UCSD-AML1 (cell line): ENCODE results near the gene ERBIN.
"Not testable (repeated sequence)": the region's sequence is repeated elsewhere in the genome, so short reads cannot be mapped to it uniquely, and the experiment has no call there.

Experiments
- DNase-seq: peaks from one replicate; lab custom pipeline; 2025; ENCODE audit not compliant: unreplicated experiment; lab: John Stamatoyannopoulos, UW

Gene ERBIN

DNA sequence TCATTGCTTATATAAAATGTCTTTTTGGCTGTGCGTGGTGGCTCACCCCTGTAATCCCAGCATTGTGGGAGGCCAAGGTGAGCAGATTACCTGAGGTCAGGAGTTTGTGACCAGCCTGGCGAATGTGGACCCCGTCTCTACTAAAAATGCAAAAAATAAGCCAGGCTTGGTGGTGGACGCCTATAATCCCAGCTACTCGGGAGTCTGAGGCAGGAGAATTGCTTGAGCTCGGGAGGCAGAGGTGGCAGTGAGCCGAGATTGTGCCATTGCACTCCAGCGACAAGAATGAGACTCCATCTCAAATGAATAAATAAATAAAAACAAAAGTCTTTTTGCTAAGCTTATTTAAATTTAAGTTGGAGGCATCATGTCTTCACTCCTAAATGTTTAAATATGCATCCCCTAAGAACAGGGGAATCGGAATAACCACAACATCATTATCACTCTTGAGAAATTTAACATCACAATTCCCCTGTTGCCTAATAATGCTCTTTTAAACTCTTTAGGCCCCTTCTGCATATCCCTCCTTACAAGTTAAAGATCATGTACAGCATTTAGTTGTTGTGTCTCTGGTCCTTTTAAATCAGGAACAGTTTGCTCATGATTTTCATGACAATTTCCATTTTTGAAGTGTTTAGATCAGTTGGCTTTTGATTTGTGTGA, 72.8 kb downstream of the ERBIN start:
- DNase-seq, result no peak

DNA sequence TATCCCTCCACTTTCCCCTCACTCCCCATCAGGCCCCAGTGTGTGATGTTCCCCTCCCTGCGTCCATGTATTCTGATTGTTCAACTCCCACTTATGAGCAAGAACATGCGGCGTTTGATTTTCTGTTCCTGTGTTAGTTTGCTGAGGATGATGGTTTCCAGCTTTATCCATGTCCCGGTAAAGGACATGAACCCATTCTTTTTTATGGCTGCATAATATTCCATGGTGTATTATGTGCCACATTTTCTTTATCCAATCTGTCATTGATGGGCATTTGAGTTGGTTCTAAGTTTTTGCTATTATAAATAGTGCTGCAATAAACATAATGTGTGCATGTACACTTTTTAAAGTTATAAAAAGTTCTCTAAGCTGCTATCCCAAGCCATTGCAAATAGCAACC, 75.6 kb downstream of the ERBIN start:
- no peak for DNase-seq

DNA sequence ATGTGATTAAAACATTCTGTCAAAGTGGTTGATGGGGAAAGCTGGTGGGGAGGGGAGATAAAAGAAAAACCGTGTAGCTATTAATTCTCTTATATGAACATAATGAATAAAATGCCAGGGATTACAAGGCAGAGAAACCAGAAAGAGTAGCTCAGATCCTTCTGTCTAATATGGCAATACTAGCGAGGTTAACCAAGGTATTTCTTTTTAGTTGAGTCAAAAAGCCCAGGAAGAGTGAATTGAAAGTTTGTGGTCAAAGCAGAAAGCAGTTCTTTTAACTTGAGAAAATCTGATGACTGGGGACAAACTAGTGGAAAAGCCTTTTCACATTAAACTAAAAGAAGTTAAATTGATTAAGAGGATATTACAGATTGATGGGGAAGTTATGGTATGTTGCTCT, 76.0 kb downstream of the ERBIN start:
- DNase-seq, result no peak

DNA sequence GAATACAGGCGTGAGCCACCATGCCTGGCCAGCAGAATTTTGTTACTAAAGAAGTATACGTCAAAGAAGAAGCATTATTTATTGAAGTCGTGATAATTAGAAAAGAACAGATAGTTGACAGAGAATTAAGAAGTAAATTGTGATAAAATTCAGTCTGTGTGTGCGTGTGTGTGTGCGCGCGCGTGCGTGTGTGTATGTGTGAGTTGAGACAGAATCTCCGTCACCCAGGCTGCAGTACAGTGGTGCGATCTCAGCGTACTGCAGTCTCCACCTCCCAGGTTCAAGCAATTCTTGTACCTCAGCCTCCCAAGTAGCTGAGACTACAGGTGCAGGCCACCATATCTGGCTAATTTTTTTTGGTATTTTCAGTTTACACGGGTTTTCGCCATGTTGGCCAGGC, 77.8 kb downstream of the ERBIN start:
- no peak for DNase-seq

DNA sequence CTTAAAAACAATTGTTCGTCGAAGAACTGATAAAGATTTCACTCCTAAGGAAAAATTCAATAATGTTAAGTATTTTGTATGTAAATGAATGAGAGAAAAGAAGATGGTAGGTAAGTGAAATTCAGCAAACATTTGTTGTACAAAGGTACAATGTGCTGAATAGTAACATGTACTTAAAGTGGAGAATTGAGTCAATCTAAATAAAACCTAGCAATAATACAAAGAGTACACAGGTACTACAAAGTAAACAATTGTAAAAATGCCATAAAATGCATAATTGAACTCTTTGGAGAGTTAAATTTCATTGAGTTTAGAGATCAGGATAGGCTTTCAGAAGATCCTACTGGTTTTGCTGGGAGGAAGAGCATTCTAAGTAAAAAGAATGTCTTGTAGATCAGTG, 82.9 kb downstream of the ERBIN start:
- no peak for DNase-seq

DNA sequence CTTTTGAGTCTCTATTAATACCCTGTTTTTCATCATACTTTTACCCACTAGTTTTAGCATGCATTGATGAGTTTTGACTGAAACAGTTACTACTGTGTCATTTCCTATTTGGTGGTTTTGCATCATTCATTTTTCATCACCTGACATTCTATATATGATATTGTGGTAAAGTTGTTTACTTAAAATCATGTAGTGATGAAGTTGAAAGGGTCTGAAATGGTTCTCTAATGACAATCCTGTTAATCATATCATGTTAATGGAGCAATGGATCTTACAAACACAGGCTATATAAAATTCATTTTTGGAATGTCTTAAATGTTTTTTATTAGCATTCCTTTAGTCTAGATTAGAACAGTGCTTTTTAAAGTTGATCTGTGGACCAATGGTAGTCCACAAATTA, 84.1 kb downstream of the ERBIN start:
- DNase-seq, result no peak

DNA sequence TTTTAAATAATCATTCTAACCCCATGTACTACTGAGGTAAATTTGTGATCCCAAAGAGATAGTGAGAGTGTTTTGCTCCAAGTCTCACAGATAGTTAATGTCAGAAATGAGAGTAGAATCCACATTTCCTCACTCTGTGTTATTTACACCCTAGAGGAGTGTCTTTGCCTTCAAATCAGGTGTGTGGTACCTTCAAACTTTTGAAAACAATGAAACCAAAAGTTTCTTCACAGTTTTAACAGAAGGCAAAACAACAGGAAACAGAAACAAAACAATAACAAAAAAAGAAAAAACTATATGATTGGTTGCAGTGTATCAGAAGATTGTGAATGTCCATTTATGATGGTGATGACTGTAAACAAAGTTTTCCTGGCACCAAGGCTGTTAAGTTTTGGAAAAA, 85.9 kb downstream of the ERBIN start:
- DNase-seq, result no peak

DNA sequence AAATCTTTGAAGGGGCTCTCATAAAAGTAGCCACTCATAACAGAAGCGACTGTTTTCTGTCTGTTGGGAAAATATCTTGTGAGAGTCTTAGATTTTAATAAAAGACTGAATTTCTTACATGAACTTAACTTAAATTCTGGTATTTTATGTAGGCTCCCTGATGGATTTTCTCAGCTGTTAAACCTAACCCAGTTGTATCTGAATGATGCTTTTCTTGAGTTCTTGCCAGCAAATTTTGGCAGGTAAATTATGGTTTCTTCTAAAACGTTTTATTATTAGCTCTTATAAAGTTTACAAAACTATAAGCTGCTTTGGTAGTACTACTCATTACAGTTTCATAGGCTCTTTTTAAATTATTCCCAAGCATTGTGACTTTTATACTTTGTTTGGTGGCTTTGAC, 87.0 kb downstream of the ERBIN start:
- DNase-seq, result no peak

DNA sequence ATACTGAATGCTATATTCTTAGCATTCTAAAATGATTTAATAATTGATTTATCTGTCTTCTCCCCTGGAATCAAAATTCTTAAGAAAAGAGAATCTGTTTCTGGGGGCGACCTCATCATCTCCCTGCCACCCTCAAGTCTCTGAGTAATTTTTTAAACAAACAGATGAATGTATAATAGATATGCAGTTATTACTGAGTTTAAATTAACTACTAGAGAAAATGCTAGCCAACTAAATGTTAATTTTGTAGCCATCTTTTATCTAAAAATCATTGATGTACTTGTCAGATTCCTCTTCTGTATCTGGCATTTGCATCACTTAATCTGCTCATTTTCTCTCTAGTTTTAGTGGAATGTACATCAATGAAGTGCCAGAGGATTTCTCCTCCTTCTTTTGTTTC, 87.5 kb downstream of the ERBIN start:
- no peak for DNase-seq

DNA sequence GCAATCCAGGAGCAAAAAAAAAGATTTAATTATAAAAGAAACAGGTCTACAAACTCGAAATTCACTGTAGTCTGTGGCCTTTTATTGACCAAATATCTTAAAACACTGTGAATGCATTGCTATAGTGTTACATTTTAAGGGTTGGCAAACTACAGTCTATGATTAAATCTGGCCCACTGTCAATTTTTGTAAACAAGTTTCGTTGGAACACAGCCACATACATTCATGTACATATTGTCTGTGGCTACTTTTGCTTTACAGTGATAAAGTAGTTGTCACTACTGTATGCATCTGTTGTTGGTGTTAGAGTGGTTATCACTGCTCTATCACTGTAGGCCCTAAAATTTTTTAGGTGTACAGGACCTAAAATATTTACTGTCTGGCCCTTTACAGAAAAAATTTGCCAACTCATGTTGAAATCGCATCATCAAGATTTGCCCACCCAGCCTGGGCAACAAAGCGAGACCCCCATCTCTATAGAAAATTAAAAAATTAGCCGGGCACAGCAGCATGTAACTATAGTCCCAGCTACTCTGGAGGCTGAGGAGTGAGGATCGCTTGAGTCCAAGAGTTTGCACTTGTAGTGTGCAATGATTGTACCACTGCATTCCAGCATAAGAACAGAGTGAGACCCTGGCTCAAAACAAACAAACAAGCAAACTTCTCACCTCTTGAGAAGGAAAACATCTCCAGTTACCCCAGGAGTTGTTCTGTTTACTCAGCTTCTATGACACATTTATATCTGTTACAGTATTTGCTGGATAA, 89.0 kb downstream of the ERBIN start:
- no peak for DNase-seq

DNA sequence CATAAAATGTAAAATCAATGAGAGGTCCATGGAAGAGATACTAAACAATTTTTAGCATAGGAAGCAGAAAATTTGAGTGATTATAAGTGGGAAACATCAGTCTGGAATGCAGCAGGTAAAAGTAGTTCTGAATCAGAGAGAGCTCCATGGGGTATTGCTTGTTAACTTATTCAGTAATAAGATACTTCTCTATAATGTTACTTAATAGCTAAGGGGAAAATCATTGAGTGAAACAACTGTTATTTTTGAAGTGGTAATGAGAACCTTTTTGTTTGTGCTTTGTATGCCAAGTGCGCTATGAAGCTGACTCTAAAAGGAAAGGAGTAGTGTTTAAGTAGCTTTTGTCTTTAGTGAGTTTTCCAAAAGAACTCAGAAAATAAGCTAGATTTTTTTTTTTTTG, 95.2 kb downstream of the ERBIN start:
- DNase-seq, result no peak

DNA sequence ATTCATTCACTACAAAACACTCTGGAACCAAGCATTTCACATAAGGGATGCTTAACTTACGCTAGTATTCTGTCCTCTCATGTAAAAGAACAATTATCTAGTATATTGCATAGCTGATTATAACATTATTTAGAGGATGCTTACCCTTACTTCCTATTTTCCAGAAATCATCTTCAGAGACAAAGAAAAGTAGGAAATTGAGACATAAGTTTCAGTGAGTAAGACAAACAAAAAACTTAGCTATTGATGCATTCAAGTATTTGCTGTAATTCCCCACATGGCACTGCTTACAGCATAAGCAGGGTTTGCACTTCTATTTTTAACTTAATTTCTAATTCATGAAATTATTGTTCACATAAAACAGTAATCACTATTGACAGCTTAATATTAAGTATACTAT, 112.9 kb downstream of the ERBIN start:
- DNase-seq, result no peak

DNA sequence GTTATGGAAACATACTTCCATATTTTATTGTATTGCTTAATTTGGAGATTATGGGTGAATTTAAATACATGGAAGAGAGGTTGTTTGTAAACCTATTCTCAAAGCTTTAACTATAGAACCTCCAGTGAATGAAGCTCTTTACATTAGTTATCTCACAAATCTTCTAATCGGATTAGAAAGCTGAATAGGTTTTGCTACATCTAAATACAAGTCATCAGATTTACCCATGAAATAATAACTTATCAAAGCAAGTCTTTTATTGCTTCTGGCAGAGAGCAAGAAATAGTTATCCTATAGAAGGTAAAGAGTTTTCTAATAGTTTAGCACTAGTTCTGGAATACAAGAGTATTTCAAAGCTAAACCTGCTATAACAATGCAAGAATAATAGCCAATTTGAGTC, 113.3 kb downstream of the ERBIN start:
- DNase-seq, result no peak

DNA sequence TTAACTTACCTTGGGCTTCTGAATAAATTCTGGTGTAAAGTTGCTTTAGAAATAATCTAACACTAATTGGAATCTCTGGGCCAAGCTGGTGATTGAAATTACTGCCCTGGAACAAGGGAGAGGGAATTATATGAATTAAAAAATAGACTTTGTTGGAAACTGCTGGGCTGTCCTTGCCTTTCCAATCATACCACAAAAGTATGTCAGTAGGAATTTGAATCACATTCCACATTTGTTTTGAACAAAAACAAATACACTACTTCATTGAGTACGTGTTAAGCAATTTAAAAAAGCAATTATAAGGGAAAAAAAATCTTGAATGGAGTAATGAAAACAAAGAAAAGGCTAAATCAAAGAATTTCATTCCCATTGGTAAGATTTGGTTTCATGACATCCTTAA, 115.3 kb downstream of the ERBIN start:
- no peak for DNase-seq

DNA sequence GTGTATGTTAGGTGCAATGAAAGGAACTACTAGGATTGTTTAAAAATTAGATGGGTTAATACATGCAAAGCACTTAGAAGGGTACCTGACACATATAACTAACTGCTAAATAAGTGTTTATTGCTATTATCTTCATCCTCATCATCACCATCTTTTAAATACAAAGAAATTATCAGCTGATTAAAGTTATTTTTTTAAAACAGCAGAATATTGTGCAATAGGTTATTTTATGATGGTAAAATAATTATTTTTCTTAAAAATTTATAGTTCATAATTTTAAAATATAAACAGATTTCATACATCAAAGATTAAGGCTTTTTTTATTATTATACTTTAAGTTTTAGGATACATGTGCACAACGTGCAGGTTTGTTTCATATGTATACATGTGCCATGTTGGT, 130.9 kb downstream of the ERBIN start:
- no peak for DNase-seq

DNA sequence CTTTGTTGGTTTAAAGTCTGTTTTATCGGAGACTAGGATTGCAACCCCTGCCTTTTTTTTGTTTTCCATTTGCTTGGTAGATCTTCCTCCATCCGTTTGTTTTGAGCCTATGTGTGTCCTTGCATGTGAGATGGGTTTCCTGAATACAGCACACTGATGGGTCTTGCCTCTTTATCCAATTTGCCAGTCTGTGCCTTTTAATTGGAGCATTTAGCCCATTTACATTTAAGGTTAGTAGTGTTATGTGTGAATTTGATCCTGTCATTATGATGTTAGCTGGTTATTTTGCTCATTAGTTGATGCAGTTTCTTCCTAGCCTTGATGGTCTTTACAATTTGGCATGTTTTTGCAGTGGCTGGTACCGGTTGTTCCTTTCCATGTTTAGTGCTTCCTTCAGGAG, 134.9 kb downstream of the ERBIN start:
- not testable (repeated sequence) for DNase-seq

DNA sequence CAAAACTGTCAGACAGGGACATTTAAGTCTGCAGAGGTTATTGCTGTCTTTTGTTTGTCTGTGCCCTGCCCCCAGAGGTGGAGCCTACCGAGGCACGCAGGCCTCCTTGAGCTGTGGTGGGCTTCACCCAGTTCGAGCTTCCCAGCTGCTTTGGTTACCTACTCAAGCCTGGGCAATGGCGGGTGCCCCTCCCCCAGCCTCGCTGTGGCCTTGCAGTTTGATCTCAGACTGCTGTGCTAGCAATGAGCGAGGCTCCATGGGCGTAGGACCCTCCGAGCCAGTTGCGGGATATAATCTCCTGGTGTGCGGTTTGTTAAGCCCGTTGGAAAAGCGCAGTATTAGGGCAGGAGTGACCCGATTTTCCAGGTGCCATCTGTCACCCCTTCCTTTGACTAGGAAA, 136.7 kb downstream of the ERBIN start:
- not testable (repeated sequence) for DNase-seq

DNA sequence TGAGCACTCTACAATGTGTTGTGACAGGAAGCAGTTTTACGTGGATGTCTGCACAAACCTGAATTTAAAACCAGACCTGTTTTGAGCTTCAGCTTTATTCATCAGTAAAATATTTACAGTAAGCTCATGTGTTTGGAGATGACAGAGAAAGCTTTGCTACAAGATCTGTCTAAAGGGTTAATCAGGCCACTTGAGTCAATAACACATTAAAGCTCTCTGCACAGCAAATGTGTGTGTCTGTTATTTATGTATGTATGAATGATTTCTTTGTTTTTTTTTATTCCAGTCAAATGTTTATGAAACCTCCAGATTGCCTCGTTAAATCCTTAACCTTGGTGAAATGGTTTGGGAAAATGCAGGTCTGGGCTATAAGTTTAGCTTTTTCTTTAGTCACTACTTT, 140.5 kb downstream of the ERBIN start:
- DNase-seq, result no peak

DNA sequence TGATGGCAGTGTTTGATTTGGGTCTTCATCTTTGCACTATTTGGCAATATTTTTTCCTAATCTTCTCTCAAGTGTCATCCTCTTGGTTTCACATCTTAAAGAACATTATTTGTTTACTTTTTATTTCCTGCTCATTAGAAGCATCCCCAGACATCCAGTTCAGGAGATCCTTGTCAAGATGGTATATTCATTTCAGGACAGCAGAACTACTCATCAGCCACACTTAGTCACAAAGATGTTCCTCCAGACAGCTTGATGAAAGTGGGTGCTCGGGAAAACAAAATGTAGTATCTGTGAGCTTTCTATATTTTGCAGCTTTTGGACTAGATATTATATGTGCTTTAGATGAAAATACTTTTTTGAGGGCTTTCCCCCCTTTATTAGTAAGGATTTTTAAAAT, 145.7 kb downstream of the ERBIN start:
- no peak for DNase-seq

DNA sequence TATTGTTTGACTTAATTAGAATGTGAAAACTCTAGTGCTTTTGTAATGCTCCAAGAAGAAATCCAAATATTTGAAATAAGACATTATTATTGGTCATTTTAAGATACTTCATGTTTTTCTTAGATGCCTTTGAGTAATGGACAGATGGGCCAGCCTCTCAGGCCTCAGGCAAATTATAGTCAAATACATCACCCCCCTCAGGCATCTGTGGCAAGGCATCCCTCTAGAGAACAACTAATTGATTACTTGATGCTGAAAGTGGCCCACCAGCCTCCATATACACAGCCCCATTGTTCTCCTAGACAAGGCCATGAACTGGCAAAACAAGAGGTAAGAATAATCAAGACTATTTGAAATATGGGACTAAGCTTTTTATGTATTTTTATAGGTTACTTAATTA, 148.5 kb downstream of the ERBIN start:
- no peak for DNase-seq

DNA sequence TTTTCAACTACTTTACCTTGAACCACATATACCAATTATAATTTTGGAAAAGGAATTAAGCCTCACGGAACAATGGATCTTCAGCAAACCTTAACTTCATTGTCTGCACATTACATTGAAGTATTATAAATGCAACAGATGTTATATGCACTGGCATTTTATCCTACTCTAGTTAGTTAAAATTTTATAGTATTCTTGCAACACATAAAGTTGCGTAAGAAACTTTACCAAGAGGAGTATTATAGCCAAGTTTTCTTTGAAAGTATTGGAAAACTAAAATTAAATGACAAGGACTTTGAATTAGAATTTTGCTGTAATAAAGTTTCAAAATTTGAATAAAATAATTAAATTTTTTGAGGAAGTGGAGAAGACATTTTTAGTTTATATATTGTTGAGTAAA, 154.3 kb downstream of the ERBIN start:
- no peak for DNase-seq

DNA sequence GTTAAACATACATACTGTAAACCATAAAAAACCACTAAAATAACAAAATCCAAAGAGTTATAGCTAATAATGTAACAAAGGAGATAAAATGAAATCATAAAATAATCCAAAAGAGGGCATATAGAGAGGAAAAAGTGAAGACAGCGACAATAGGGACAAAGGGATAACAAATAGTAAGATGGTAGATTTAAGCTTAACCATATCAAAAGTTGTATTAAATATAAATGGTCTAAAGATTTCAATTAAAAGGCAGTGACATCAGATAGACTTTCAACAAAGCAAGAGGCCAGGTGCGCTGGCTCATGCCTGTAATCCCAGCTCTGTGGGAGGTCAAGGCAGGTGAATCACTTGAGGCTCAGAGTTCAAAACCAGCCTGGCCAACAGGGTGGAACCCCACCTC, 163.0 kb downstream of the ERBIN start:
- DNase-seq, result no peak

DNA sequence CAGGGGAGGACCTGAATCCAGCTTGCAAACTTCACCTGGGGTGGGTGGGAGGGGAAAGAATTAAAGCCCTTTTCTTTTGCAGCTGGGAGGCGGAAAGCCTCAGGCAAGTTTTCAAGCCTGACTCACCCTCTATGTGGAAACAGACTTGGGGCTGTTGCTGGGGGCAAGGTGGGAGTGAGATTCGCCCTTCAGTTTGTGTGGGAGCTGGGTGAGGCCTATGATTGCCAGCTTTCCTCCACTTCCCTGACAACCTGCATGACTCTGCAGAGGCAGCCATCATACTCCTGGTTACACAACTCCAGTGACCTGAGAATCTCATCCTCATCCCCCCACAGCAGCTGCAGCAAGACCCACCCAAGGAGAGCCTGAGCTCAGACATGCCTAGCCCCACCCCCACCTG, 174.5 kb downstream of the ERBIN start:
- no peak for DNase-seq
